HG03135 (cell line): ENCODE results near the gene BOD1L1.
A peak's percentile ranks its signal among the peaks of the same experiment; 100 is the strongest.

ENCODE experiments used
- ATAC-seq: cut with Tn5 transposase; IDR thresholded peaks from one replicate; pipeline ENCODE4 v1.9.1; 2021; ENCODE audit warnings: mild to moderate bottlenecking, moderate library complexity; ENCODE audit not compliant: unreplicated experiment

Gene BOD1L1

DNA sequence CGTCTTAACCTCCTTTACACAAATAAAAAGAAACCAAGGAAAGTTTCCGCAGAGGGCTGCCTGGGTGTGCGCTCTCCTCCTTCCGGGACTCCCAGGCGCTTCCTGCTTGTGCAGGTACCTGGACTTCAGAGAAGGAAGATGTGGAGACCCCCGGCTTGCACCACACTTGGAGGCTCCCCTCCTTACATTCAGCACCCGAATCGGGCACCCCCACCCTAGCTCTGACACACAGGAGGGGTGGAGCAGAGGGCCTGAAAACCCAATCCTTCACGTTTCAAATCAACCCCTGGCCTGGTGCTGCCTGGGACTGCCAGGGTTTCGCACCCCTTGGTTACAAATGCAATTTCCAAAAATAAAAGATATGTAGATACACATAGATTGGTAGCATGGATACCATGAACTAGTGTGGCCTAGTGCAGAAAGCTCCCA lies 86.3 kb downstream of the BOD1L1 start:
- no peak for ATAC-seq

DNA sequence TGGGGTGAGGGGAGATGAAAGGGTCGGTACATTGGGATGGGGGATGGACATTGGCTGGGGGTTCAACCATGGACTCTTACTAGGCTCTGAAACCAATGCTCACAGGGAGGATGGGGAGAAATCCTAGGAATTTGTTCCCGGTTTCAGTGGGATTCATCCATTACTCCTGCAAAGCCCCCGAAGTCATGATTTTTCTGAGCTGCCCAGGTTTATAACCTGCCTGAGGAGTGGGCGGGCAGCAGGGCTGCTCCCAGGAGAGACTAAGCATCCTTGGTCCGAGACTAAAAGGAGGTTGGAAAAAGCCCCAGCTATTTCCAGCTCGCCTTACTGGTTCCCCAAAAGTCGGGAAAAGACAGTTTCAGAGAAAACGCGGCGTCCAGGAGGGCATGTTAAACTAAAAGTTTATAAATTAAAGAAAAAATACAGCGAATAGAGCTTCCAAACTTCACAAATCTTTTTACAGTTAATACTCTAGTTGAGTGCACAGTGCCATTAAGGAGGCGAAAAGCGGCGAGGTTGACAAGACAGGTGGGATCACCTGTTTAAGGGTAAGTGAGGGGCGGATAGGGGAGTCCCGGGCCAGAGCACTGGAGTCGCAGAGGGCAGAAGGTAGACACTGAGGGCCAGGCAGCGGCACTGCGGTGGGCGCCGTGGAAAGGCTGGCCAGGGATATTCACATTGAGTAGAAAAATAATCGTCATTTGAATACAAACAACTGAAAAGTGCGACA lies 86.9 kb downstream of the BOD1L1 start:
- ATAC-seq: no peak

DNA sequence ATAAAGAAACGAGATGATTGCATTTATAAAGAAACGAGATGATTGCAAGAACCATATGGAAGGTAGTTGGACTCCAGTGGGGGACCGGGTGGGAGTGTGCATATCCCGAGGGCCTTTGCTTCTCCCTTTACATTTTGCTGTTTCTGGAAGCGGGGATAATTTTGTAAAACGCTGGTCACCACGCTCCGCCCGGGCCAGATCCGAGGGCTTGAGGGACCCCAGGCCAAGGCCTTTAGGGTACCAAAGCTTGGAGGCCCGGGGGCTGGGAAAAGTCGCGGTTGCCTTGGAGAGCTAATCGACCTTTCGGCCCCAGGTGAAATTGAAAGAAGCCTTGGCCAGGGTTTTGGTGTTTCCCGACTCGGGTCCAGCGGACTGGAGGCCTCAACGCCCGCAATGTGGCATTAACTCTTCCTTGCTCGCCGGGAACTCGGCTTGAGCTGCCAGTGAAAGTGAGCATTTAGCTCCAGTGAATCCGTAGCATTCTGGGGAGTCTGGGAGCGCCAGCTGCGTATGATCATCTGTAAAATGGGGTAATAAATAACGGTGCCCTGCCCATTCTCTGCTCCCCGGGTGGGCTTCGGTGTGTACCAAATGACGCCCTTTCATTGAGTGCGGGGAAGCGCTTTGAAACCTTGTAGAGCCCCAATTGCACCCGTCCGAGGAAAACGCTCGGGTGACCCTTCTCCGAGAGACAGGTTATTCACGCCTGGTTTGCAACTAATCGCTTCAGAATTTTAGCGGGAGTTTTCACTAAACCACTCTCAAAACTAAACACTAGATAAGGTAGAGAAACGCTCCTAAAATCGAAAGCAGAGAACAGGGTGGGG lies 87.7 kb downstream of the BOD1L1 start:
- ATAC-seq: no peak

DNA sequence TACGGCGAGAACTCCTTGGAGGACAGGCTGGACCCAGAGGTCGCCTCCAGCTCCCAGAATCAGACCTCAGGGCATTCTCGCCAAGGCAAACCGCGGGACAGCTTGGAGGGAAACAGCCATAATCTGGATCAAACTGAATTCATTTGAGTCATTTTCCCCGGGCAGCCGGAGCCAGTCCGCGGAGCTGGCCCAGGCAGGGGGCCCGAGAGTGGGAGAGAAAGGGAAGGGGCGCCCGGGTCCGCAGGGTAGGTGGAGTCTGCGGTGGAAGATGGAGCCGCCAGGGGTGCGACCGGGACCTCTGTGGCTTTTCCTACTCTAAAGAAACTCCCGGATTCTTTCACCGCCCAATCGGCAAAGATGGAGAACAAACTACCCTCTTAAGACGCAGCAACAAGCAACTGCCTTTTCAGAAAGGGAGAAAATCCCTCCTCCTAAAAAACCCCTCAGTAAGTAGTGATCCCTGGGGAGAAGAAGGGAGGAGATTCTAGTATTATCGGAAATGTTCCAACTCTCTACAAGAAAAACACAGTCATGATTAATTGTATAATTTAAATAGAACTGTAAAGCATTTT lies 88.4 kb downstream of the BOD1L1 start:
- no peak for ATAC-seq

DNA sequence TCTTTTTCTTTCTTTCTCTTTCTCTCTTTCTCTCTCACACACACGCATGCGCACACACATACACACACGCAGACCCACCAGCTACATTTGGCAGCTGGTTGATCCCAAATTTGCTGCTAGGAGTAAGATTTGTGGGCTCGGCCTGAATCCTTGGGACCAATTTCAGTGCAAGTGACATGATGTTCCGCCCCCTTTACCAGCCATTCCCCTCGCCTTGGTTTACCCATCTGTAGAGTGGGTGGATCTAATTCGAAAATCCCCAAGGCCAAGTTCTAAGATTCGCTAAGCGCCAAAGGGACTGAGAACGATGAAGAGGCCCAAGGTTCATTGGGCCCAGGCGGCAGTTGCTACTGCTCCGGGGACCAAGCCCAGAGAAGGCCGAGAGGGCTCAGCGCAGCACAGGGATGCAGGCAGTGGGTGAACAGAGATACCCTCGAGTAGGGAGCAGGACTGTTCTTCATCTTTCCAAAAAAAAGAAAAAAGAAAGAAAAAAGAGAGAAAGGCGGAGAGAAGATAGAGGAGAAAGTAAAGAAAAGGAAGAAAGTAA lies 89.0 kb downstream of the BOD1L1 start:
- ATAC-seq: no peak

DNA sequence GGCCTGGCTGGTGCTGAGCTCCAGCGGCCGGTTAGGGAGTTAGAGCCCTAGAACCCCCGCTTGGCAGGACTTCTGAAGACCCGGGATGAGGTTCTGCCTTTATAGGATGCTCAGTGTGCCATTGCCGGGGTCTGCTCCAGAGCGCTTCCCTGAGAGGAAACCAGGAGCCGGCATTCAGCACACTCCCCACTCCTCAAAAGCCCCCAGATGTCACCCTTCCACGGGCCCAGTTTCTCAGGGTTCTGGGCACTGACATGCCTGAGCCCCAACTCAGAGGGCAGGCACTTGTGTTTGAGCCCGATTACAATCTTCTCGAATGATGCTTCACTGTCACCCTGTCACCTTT lies 89.7 kb downstream of the BOD1L1 start:
- no peak for ATAC-seq

DNA sequence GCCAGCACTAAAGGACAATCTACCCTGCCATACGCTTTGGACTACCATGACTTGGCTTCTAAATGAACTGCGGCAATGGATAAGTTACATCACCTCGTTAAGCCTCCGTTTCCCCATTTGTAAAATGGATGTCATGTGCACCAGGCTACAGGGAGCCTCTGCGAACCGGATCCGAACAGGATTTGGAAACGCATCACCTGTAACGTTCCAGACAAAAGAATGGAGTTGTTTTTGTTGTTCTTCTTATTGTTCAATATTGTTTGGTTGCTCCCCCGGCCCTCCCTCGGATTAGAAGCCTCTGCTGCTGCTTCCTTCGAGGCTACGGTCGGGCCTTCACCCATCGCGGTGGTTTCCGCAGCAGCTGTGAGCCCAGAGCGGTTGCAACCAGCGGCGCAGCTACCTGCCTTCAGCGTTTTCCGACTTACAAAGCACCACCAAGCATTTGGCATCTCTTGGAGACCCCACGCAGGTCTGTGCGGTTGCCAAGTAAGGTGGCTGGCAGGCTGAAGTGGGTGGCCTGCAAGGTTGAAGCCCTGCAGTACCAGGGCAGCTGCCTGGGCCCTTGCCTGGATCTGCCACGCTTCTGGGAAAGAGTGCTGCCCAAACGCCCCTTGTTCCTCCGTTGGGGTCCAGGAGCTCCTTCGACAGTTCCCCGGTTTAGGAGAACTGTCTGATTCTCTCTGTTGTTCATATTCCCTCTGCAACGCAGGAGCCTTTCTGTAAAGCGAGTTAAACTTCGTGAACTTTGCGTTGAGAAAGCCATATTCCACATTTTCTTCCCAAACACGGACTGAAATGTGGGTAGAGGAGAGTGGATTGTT lies 90.3 kb downstream of the BOD1L1 start:
- ATAC-seq: no peak

DNA sequence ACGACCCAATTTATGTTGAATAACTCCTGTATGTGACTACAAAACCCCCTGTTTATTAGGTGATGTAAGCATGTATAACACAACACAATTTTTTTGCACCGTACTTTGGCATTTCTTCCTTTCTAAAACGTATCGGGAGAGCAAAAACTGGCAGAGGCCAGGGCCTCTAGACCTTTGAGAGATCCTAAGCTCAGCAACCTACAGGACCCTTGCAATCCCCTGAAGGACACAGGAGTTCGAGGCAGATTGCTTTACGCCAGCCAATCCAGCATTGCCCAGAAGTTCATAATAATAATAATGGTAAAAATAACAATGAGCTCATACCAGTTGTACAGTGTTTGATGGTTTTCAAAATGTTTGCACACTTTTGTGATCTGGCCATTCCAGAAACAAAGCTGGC lies 90.9 kb downstream of the BOD1L1 start:
- ATAC-seq: no peak

DNA sequence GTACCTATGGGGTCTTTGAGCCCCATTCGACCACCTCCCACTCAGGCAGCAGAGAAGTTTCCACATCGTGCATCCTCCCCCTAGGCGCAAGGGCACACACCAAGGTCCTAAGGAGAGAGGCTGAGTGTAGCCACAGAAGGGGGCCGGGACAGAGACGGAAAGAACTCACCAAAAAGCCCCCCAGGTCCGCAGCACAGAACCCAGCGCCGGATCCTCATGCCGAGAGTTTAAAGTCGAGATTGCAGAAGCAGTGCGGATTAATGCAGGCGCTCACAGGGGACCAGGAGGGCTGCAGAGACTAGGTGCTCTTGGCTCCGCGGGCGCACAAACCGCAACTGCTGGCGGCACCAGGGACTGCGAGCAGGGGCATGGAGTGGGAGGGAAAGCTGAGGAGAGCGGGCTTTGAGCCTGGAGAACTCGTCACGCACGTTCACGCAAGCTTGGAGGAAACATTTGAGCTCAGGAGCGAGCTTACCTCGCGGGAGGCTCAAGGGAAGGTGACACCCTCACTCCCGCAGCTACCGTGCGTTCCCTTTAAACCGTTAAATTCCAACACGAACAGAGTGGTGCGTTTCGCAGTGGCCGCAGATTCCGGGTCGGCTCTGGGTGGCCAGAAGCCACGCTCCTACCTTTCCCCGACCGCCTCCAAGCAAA lies 91.7 kb downstream of the BOD1L1 start:
- ATAC-seq: no peak

DNA sequence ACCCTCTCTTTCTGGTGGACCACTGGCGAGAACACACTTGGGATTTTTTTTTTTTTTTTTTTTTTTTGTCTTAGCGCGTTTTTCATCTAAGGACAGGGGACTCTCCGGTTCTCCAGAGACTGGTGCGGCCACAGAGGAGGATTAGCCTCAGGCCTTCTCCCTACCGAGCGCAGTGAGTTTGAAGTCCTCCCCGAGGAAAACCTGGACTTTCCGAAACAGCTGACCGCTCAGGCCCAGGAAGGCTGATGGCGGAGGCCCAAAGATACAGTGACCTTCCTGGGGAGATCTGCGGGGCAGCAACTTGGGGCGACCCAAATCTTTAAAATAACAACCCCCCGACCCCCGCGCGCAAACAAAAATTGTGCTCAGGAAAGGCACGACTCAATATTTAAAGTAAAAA lies 92.4 kb downstream of the BOD1L1 start:
- no peak for ATAC-seq

DNA sequence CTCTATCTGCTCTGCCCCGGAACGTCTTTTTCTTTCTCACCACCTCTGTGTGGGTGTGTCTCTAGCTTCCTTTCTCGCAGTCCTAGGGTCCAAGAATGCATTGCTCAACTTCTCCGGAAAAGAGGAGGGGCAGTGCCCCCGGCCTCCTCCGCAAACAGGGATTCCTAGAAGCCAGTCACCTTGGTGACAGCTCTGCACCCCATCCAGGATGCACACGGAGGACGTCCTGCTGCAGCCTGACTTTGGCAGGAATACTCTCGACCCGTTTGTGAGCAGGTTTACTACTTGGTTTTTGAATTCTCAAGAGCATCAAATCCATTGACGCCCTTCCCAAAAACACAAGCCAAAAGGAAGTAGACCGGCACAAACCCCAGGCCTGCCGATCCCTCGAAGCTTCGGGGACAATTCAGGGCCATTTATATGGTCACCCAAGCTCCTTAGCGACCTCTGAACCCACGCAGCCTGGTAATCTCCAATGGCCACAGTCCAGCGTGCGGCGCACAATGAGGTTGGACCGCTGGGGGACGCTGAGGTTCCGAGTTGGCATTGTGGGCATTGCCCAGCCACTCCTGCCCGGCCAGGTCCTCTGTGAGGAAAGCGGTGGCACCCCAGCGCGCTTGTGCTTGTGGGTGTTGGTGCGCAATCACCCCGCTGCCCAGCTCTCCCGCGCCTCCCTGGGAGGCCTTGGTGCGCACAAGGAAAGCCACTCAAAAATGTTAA lies 93.0 kb downstream of the BOD1L1 start:
- no peak for ATAC-seq

DNA sequence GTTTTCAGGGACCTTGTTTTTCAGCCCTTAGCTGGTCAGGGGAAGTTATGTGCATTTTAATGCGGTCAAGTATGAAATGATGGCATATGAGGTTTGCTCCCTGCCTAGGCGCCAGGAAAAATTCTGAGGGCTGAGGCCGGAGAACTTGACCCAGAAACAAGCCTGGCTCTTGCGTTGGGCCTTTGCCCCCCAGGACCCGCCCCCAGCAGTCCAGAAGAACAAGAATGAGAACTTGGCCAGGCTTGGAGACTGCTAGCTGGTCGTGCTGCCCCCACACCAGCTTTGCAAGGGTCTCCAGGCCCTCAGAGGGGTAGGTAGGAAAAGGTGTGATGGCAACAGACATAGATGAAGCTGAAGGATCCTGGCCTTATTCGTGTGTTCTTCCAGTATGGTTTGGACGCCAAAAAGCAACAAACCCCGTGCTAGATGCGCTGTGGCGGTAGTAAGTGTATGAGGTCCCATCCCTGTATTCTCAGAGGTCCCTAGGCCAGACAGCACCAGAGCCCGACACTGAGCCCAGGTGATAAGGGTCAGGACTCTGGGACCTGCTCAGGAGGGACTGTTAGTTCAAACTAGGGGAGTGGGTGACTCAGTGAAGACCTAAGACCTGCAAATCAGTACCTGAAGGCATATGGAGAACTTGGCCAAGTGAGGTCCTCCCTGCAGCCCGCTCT lies 93.7 kb downstream of the BOD1L1 start:
- ATAC-seq: no peak

DNA sequence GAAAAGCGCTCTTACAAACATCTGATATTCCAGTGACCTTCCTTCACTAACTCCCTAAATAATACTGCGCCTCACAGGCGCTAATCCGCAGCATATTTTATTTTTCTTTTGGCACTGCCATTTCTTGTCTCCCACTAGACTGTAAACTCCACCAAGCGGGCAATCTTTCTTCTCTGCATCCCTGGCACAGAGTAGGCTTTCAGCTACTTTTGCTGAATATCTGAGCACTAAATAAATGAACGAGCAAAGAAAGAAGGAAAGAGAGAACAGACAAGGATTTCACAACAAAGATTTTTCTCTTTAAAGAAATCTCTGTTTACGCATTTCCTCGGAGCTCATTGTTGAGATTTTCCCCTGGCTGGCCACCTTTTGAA lies 95.9 kb downstream of the BOD1L1 start:
- no peak for ATAC-seq

DNA sequence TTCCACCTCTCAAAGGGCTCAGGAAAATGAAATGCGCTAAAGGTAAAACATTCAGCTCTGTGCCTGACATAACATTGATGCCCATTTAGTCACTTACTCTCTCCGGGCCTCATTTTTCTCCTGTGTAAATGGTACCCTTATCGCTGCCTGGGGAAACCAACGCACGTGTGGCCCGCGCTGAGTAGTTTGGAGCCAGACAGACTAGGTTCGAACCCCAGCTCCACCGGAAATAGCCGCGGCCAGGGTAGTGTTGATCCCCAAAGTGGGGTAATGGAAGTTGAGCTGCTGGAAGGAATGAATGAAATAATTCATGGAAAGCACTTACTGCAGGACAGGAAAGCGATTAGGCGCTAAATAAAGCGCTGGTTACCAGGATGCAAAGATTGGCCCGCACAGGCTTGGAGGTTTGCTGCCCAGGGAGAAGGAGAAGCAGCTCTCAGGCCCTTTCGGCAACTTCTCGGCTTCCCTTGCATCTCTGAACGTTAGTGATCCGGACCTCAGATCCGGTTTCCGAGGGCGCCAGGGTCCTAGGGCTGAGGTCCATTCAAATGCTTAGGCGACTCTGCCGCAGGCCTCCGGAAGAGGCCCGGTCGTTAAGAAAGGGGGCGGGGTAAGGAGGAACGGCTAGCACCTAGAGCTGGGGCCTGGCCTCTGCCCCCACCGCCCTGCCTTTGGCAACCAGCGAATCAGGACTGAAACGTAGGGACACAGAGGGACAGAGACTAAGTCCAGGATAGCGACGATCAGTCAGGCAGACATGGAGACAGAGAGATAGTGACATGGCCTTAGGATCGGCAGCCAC lies 96.5 kb downstream of the BOD1L1 start:
- no peak for ATAC-seq

DNA sequence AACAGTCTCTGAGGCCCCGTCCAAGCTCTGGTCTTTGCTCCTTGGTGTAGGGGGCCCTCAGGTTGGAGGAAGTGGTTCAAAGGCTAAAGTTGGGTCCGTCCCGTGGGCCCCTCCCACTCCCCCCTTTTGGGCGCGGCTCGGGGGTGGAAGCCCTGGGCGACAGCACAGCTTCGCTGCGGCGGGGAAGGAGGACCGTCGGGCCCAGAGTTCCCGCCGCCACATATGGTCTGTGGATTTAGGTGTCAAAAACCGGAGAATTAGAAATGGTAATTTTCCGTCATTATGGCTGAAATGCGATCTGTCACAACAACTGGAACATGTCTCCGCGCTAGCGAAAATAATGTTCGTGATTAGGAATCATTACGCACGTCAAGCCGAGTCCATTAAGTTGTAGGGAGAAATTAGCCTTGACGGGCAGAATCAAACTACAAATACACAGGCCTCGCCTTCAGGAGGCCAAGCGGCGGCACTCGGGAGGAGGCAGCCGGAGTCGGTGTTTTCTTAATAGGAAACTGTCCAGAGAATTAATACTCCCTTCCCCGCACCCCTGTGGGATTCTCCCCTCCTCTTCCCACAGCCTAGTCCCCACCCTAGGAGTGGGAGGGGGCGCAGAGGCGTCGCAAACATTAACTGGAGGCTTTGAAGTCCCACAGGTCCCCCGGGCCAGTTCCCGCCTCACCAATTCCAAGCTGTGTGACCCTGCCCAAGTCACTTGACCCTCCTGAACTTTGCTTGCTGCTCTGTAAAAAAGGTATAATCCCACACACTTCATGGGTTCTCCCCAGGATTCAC lies 98.2 kb downstream of the BOD1L1 start:
- ATAC-seq: no peak

DNA sequence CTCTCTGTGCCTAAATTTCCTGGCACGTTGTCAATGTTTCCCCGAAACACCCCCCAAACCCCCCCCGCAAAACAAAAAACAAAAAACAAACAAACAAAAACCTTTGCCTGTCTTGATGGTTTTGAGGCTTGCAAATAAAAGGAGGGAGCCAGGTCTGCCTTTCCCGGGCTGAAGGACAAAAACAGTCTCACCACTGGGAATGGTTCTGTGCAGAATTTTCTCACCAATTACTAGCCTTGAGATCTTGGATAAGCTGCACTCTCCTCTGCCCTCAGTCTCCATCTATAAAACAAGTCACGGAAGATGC lies 98.8 kb downstream of the BOD1L1 start:
- no peak for ATAC-seq

DNA sequence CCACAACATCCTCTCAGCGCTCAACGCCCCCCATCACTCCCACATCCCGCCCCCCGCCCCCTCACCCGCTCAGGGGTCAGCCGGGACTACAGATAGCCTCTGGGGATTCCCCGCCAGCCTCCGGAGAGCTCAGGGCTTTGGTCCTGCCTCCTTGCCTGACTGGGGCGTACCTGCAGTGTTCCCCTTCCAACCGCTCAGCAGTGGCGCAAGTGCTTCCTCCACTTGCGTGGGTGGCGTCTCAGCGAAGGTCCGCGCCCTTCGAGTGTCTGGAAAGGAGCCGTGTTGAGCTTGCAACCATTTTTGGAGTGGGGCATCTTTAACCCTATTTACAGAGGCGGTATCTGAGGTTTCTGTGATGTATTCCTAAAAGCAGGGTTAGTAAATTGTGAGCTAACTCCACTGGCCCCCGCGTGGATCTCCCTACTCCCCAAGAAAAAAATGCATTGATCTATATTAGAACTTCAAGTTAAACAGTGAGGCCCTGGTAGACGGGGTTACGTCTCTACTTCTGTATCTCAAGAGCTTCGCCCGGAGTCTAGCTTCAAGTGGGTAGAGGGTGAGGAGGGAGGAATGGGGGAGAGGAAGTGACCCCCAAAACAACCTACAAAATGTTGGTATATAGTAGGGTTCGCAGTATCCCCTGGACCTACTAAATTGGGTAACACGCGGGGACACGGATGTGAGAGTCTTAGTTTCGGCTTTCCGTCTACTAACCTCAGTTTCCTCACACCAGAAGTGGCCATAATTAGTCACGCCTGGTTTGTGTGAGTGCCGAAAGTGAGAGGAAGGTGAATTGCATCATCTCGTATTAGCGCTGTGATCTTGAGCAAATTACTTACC lies 99.3 kb downstream of the BOD1L1 start:
- ATAC-seq: peak; percentile 64
